Right lobe of liver (tissue), 6 donors: Measurements from ENCODE around the gene CAMK1G. TPM values are rescaled to one million over a fixed set of nuclear protein-coding genes. Genes with fewer than 3 reads are reported as not detected.

Source experiments
- ATAC-seq, 4 donors: fragments of 200-7000 bp; cut with Tn5 transposase; one replicate each; pipeline ENCODE4 v1.9.1; 2020; ENCODE audit warnings: mild to moderate bottlenecking in 4 of 4, moderate library complexity in 4 of 4
- DNase-seq, 3 donors: peaks; one replicate each; pipeline ENCODE4 v3.0.0-alpha.2; 2020
- H3K27ac ChIP-seq, 3 donors: fragments of 200-600 bp; one replicate each; pipeline ENCODE4 v1.8.0; 2022
- H3K27me3 ChIP-seq, 2 donors: fragments of 200-600 bp; one replicate each; pipeline ENCODE4 v1.8.0; 2022
- H3K36me3 ChIP-seq, 4 donors: fragments of 200-600 bp; sonication (generic) in 1 of 4; one replicate each; pipeline versions ENCODE4 v1.5.1 to v1.8.0; 2017 to 2022; ENCODE audit warnings: control low read depth in 1 of 4
- H3K4me1 ChIP-seq, 4 donors: fragments of 200-600 bp; sonication (generic) in 1 of 4; one replicate each; pipeline versions ENCODE4 v1.5.1 to v1.8.0; 2017 to 2022; ENCODE audit warnings: control low read depth in 1 of 4
- H3K4me3 ChIP-seq, 3 donors: fragments of 200-600 bp; one replicate each; pipeline ENCODE4 v1.8.0; 2022
- H3K9me3 ChIP-seq, 4 donors: fragments of 200-600 bp; sonication (generic) in 1 of 4; one replicate each; pipeline versions ENCODE4 v1.5.1 to v1.8.0; 2017 to 2022; ENCODE audit warnings: control low read depth in 1 of 4
- POLR2A ChIP-seq: fragments of 450-650 bp; IDR thresholded peaks from one replicate; pipeline ENCODE4 v1.6.1; 2017; ENCODE audit warnings: antibody characterized with exemption, mild to moderate bottlenecking
- WGBS: methylation state at CpG from one replicate; pipeline ENCODE4 v1.1.6; 2018; ENCODE audit warnings: low coverage, low lambda C conversion rate; ENCODE audit not compliant: insufficient coverage; ENCODE audit errors: missing lambda C conversion rate; 5-methylcytosine and 5-hydroxymethylcytosine counted together
- intact Hi-C, 2 donors: fragments of 100-400 bp; cut with DNase I; formaldehyde crosslinking; loops; one replicate each; pipeline versions ENCODE4 v1.11.2 to v1.14.1; 2022
- total RNA-seq, 6 experiments: library from RNA; depleted of rRNA in 2 of 6; stranded (reverse); fragments of >200 nt in 2 of 6; fragmentation: NEBNext Ultra II Directional in 3 of 6; extraction: Animal tissue kit (Norgen Biotek cat#: 25700) in 3 of 6; gene quantifications; one replicate each; pipeline versions ENCODE4 v1.1.0 to v1.2.4, GENCODE V29; 2016 to 2023
- TF ChIP-seq, protein P1 (sequence below), 4 donors: fragments of 200-600 bp in 3 of 4; fragments of 450-650 bp in 1 of 4; IDR thresholded peaks; one replicate each; pipeline versions ENCODE4 v1.5.1 to v1.8.0; 2016 to 2022; ENCODE audit warnings: antibody characterized with exemption in 4 of 4, mild to moderate bottlenecking in 2 of 4
- donor health status: DM: no; HTN: yes; CAD: no.
- donor health status: DM: no; HTN: no; CAD: no.
- donor health status: DM: no; HTN: no; CAD: no.
- donor health status: DM: no; HTN: yes; CAD: no.
- donor health status: DM: no; HTN: yes; CAD: no.

Gene CAMK1G
- total RNA-seq, 6 experiments from 2014 or later: 0.17 to 0.80 (median 0.37) TPM; not detected in 2

DNA sequence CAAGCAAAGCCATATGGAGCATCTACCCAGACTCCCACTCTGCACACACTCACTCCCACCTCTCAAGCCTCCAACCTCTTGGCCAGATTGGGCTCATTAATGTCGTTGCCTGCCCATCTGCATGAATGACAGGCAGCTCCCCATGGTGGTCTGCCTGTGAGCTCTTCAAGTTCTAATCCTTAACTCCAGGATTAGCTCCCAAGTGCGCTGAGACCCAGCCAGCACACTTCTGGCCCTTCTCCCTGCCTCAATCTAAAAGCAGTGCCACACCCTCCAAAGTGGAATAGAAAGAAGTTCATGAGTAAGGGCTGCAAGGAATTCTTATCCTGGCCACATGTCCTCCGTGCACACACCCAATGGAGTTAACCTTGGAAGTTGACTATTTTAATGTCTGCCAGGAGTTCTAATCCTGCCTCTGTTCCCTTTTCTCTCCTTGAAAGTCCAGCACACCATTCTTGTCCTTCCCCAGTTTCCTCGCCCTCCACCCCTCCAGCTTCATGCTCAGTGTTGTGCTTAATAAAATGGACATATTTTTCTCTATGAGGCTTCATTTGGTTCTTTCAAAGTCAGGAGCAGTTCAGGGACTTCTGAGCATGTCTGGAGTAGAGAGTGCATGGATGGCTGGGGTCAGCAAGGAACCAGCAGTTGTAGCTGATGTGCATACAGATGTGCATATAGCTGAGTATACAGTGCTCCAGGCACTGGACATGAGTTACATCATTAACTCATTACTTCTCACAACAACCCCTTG is 30.1 kb downstream of the CAMK1G start:
- WGBS: 88% methylated on average over 1 of the region's 4 CpGs
- no peak for ATAC-seq
- peaks cover 0 to 8% (median 0%) of the 10 kb centered on the region in 4 donors for H3K36me3 ChIP-seq
- TF ChIP-seq POLR2A: no peak
- TF ChIP-seq, protein P1, sequence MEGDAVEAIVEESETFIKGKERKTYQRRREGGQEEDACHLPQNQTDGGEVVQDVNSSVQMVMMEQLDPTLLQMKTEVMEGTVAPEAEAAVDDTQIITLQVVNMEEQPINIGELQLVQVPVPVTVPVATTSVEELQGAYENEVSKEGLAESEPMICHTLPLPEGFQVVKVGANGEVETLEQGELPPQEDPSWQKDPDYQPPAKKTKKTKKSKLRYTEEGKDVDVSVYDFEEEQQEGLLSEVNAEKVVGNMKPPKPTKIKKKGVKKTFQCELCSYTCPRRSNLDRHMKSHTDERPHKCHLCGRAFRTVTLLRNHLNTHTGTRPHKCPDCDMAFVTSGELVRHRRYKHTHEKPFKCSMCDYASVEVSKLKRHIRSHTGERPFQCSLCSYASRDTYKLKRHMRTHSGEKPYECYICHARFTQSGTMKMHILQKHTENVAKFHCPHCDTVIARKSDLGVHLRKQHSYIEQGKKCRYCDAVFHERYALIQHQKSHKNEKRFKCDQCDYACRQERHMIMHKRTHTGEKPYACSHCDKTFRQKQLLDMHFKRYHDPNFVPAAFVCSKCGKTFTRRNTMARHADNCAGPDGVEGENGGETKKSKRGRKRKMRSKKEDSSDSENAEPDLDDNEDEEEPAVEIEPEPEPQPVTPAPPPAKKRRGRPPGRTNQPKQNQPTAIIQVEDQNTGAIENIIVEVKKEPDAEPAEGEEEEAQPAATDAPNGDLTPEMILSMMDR (IDR thresholded peaks at IDR 0.05): no peak
- H3K27ac ChIP-seq: no peak overlapping the region
- no peak overlapping the region for H3K4me3 ChIP-seq
- intact Hi-C loops: no loop called here
- H3K9me3 ChIP-seq: no peaks in the 10 kb centered on the region
- no peaks in the 10 kb centered on the region for H3K27me3 ChIP-seq
- DNase-seq: no peak
- no peaks in the 10 kb centered on the region for H3K4me1 ChIP-seq

DNA sequence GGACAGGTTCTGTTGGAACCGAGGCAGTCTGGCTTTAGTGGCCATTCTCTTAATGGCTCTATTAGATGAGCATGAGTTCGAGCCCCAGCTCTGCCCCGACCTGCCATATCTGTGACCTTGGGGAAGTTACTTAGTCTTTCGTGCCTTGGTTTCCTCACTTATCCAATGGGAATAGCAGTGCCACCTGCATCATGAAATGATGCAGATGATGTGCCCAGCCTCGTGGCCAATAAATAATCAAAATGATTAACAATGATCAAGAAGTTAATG is 30.6 kb downstream of the CAMK1G start:
- H3K36me3 ChIP-seq: peaks cover 0 to 8% (median 0%) of the 10 kb centered on the region in 4 donors
- no peak overlapping the region for H3K4me3 ChIP-seq
- WGBS: no CpG with 5 or more reads among the region's 5 CpGs
- no peak for TF ChIP-seq POLR2A
- TF ChIP-seq, protein P1 (IDR thresholded peaks at IDR 0.05): no peak
- intact Hi-C loops: no loop called here
- H3K27ac ChIP-seq: no peak overlapping the region
- ATAC-seq: no peak
- no peaks in the 10 kb centered on the region for H3K9me3 ChIP-seq
- DNase-seq: no peak
- no peaks in the 10 kb centered on the region for H3K4me1 ChIP-seq
- no peaks in the 10 kb centered on the region for H3K27me3 ChIP-seq

DNA sequence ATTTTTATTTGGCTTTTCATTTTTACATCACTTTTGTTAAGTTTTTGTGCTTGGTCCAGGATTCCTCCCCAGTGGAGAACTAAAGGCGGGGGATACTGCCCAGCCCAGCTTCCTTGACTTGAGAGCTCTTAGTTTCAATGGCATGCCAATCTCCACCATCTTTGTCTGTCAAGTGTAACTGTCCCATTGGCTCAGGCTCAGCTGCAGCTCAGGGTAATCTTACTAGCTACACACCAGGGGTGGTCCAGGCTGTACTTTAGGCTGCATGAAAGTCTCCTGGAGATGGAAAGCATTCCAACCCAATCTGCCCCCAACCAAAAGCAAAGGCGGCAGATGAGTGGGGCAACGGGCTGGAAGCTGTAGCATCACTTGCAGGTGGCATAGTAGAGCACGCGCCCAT is 31.4 kb downstream of the CAMK1G start:
- WGBS: no CpG with 5 or more reads among the region's 5 CpGs
- H3K36me3 ChIP-seq: peaks cover 0 to 8% (median 0%) of the 10 kb centered on the region in 4 donors
- intact Hi-C loops: no loop called here

DNA sequence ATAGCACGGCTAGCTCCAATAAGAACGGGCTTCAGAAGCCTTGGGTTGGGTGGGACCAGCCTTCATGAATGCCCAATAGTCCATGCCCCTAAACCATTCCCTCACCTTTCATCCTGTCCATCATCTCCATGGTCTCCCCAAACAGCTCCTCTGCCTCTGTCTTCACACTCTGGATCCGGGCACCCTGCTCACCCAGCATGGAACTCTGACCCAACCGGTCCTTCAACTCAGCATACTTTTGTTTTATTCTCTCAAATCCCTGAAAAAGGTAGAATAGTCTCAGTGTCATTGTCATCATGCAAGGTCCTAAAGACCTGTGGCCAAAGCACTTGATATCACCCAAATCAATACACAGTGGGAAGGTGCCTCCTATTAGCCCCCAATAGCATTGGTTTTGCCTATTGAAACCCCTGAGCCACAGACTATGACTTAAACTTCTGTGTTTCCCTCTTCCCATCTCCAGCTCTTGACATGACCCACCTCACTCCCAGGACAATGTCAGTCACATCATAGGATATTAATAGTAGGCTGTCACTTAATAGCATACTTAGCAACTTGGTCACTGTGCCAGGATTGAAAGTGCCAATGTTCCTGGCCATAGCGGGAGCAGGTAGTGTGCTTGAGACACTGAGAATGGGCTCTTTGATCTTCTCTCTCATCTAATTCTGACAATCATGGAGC is 33.0 kb downstream of the CAMK1G start:
- no peak overlapping the region for H3K27ac ChIP-seq
- H3K4me3 ChIP-seq: no peak overlapping the region
- no peaks in the 10 kb centered on the region for H3K27me3 ChIP-seq
- no peaks in the 10 kb centered on the region for H3K9me3 ChIP-seq
- no peak for TF ChIP-seq POLR2A
- TF ChIP-seq, protein P1 (IDR thresholded peaks at IDR 0.05): no peak
- H3K4me1 ChIP-seq: peaks cover 0 to 10% (median 0%) of the 10 kb centered on the region in 4 donors
- peaks cover 0 to 8% (median 0%) of the 10 kb centered on the region in 4 donors for H3K36me3 ChIP-seq
- 82% methylated on average over 3 of the region's 5 CpGs for WGBS
- DNase-seq: no peak
- intact Hi-C loops: no loop called here
- ATAC-seq: no peak

More for the DNA sequence above, 31.4 kb downstream of the CAMK1G start:
- H3K9me3 ChIP-seq: no peaks in the 10 kb centered on the region
- H3K27ac ChIP-seq: no peak overlapping the region
- ATAC-seq: no peak
- H3K4me3 ChIP-seq: no peak overlapping the region
- no peaks in the 10 kb centered on the region for H3K27me3 ChIP-seq
- H3K4me1 ChIP-seq: no peaks in the 10 kb centered on the region
- DNase-seq: no peak
- TF ChIP-seq POLR2A: no peak
- TF ChIP-seq, protein P1 (IDR thresholded peaks at IDR 0.05): no peak
